HUES48 (cell line): Measurements from ENCODE around the gene FHIT.

Experiments used
- H3K27ac ChIP-seq: one replicate; pipeline ENCODE4 v1.7.0; 2013; ENCODE audit warnings: low read depth, low read length, inconsistent platforms
- H3K27me3 ChIP-seq: 2 replicates; pipeline ENCODE4 v1.6.1; 2013; ENCODE audit warnings: mild to moderate bottlenecking, low read length; ENCODE audit not compliant: control insufficient read depth, insufficient read depth
- H3K36me3 ChIP-seq: 2 replicates; pipeline ENCODE4 v1.6.1; 2013; ENCODE audit warnings: low read length; ENCODE audit not compliant: control insufficient read depth, insufficient read depth
- H3K4me1 ChIP-seq: 2 replicates; pipeline ENCODE4 v1.6.1; 2013; ENCODE audit warnings: mild to moderate bottlenecking, low read length; ENCODE audit not compliant: control insufficient read depth, insufficient read depth
- H3K4me3 ChIP-seq: 2 replicates; pipeline ENCODE4 v1.5.1; 2013; ENCODE audit warnings: mild to moderate bottlenecking, low read depth, low read length
- H3K9ac ChIP-seq: 2 replicates; pipeline ENCODE4 v1.6.1; 2013; ENCODE audit warnings: mild to moderate bottlenecking, low read depth, low read length, moderate library complexity
- H3K9me3 ChIP-seq: 2 replicates; pipeline ENCODE4 v1.6.1; 2013; ENCODE audit warnings: low read length; ENCODE audit not compliant: control insufficient read depth, insufficient read depth

FHIT gene

DNA sequence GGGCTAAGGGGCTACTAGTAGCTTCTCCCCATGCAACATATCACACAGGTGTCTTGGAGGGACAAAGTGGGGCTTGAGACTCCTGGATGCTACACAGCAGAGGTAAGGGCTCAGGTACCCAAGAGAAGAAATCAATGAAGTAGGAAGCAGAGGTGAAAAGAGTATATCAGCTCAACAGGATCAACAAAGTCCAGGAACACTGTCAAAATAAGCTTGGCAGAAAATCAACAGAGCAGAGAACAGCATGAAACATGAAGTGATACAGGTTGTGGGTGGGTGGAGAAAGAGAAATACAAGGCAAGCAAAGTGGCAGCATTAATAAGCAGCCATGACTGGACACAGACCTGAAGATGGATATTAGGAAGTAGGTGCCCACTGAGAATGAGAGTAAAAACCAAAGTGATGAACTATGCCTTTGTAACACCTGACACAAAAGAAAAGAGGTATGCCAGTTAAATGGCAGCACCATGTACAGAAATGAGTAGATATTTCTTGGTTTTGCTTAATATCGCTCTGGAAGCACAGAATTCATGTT is 637.4 kb downstream of the FHIT start:
- Histone ChIP-seq H3K36me3 (no peaks in the 10 kb centered on the region), H3K4me3 (no peak overlapping the region), H3K9ac (no peak overlapping the region), H3K9me3 (0 out of 2 replicates have a peak, but pooled peaks cover 3% of the 10 kb centered on the region), H3K27ac (no peak overlapping the region), H3K4me1 (peaks cover 14% of the 10 kb centered on the region), H3K27me3 (no peaks in the 10 kb centered on the region)

DNA sequence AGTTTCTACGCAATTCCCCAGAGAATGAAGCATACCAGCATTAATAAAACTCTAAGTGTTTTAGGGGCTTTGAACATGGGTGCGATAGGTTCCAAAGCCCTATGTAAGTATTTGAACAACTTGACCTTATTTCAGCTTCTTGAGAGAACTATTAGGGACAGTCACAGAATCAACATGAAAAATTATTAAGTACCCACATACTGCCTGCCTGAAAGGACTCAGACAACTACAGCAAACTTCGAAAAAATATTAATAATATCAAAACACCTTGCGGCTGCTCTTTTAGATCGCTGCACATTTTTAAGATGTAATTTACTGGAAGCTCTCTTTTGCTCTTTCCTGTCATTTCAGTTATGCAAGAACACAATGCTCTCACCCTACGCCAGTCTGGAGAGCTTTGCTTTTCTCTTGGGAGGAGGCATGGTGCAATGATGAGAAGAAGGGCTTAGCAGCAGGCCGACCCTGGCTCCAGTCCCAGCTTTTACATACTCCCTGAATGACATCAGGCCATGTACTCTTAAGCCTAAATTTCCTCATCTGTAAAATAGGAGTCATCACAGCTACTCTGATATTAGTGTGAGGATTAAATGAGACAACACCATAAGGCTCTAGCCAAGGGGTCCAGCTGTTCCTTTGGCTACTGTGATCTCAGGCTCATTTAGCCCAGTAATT is 640.7 kb downstream of the FHIT start:
- Histone ChIP-seq H3K4me1 (peaks cover 14% of the 10 kb centered on the region), H3K4me3 (no peak overlapping the region), H3K27ac (no peak overlapping the region), H3K27me3 (no peaks in the 10 kb centered on the region), H3K9ac (no peak overlapping the region), H3K36me3 (no peaks in the 10 kb centered on the region), H3K9me3 (0 out of 2 replicates have a peak, but pooled peaks cover 3% of the 10 kb centered on the region)

DNA sequence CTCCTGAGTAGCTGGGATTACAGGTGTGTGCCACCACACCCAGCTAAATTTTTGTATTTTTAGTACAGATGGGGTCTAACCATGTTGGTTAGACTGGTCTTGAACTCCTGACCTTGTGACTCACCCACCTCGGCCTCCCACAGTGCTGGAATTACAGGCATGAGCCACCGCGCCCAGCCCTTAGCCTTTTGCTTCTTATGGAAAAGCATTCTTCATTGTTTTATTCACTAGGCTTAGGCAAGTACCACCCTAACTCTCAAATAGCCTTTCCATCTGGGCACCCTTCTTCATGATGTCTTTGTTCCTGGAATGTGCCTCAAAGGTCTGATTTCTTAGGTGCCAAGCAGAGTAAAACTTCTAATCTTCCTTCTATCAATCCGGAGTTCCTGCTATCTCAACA is 641.8 kb downstream of the FHIT start:
- H3K4me1 ChIP-seq = peaks cover 14% of the 10 kb centered on the region
- H3K27ac ChIP-seq = no peak overlapping the region
- no peak overlapping the region for H3K9ac ChIP-seq
- H3K36me3 ChIP-seq = no peaks in the 10 kb centered on the region
- H3K4me3 ChIP-seq = no peak overlapping the region
- 0 out of 2 replicates have a peak, but pooled peaks cover 3% of the 10 kb centered on the region for H3K9me3 ChIP-seq
- H3K27me3 ChIP-seq = no peaks in the 10 kb centered on the region

DNA sequence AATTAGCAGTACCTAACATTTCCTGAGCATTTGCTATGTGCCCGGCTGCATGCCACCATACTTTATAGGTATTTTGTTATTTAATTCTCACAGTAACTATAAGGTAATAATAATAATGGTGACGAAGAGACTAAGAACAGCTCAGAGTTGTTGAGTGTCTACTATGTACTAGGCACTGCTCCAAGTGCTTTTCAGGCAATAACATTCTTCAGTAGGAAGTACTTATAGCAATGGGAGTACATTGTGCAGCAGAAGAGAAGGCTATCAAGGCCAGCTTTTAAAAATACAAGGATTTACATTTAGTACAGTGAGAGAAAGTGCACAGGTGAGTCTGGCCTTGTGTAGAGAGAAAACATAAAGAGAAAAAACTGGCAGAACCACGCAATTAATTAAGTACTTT is 647.4 kb downstream of the FHIT start:
- Histone ChIP-seq H3K9me3 (no peaks in the 10 kb centered on the region), H3K27ac (no peak overlapping the region), H3K4me1 (peaks cover 15% of the 10 kb centered on the region), H3K27me3 (no peaks in the 10 kb centered on the region), H3K4me3 (no peak overlapping the region), H3K9ac (no peak overlapping the region), H3K36me3 (no peaks in the 10 kb centered on the region)

DNA sequence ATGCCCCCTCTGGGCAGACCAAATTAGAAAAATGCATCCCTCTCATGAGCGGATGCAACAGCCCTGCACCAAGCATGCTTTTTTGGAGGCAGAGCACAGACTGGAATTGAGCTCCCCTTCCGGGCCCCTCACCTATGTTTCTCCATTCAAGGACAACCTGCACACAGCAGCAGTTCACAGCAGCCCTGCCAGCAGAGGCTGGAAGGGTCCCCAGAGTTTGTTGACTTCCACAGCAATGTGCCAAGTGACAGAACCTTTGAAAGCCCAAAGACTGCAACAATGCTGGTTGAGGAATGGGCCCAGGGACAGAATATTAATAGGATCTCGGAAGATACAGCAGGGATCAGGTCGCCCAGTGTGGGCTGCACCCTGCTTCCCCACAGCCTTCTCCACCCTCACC is 650.4 kb downstream of the FHIT start:
- Histone ChIP-seq H3K9me3 (no peaks in the 10 kb centered on the region), H3K4me1 (peaks cover 15% of the 10 kb centered on the region), H3K27me3 (no peaks in the 10 kb centered on the region), H3K27ac (no peak overlapping the region), H3K36me3 (no peaks in the 10 kb centered on the region), H3K9ac (no peak overlapping the region), H3K4me3 (no peak overlapping the region)

DNA sequence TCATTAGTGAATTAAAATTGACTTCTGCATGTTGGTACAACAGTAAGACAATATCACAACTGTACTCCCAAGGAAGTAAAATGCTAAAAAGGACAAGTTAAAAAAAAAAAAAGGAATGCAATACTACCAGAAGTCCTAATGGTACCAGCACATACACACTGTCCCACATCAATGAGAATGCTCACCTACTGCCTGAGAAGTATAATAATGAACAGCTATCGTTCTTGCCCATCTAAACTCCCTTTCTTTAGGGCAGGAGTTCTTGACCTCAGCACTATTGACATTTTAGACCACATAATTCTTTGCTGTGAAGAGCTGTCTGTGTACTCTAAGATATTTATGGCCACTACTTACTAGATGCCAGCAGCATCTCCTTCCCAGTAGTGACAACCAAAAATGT is 651.7 kb downstream of the FHIT start:
- Histone ChIP-seq H3K4me3 (no peak overlapping the region), H3K9me3 (no peaks in the 10 kb centered on the region), H3K27me3 (no peaks in the 10 kb centered on the region), H3K27ac (no peak overlapping the region), H3K36me3 (no peaks in the 10 kb centered on the region), H3K4me1 (peaks cover 15% of the 10 kb centered on the region), H3K9ac (no peak overlapping the region)

DNA sequence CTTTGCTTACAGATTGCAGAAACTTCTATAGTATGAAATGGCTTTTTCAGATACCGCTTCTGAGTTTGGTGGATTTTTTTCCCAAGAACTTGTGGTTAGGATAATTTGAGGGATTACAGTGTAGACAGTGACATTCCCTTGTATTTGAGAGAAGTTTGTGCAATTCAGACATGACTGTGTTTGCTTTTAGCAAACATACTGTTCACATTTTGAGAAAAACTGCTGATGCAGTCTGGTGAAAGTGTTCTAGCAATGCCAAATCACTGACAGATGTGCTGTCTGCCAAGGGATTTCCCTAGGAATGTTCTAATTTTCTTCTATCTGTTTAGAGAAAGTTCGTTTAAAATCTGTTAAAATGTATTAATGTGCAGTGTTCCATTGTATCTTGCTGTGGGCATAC is 652.6 kb downstream of the FHIT start:
- Histone ChIP-seq H3K27me3 (no peaks in the 10 kb centered on the region), H3K27ac (no peak overlapping the region), H3K9me3 (no peaks in the 10 kb centered on the region), H3K36me3 (no peaks in the 10 kb centered on the region), H3K9ac (no peak overlapping the region), H3K4me3 (no peak overlapping the region), H3K4me1 (peaks cover 15% of the 10 kb centered on the region)

DNA sequence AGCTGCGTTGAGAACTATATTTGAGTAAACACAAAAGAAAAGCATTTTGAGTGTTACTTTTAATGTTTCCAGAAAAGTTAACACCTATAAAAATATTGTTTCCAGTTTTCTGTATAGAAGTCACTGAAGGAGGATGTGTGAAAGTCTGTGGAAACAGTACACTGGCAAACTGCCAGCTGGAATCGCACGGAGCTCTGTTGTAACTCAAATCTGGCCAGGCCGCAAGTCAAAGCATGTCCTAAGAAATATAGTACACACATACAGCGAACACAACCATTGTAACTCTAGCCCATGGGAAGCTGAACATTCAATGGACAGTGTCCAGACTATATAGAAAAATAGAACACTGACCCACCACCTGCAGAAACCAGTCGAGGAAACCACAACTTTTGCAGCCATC is 657.2 kb downstream of the FHIT start:
- Histone ChIP-seq H3K27me3 (no peaks in the 10 kb centered on the region), H3K27ac (no peak overlapping the region), H3K9me3 (no peaks in the 10 kb centered on the region), H3K4me3 (no peak overlapping the region), H3K36me3 (no peaks in the 10 kb centered on the region), H3K4me1 (no peaks in the 10 kb centered on the region), H3K9ac (no peak overlapping the region)

DNA sequence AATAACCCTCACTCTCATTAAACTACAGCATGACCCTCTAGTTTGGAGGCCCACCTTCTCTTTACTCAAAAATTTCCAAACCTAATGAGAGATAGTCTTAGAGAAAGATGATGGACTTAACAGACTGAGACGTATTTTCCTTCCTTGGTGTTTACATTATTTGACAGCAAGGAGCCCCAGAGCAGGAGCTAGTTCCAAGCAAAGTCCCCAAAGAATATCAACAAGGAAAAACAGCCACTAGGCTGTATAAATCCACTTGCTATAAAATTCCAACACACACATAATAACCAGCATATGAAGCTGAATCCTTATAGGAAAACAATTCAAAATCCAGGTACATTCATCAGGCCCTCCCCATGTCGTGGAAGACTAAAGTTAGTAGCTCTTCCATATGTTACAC is 660.0 kb downstream of the FHIT start:
- Histone ChIP-seq H3K9ac (no peak overlapping the region), H3K9me3 (no peaks in the 10 kb centered on the region), H3K27ac (no peak overlapping the region), H3K4me1 (peaks cover 7% of the 10 kb centered on the region; the same call in 1 of the 2 replicates), H3K27me3 (no peaks in the 10 kb centered on the region), H3K36me3 (no peaks in the 10 kb centered on the region), H3K4me3 (no peak overlapping the region)

DNA sequence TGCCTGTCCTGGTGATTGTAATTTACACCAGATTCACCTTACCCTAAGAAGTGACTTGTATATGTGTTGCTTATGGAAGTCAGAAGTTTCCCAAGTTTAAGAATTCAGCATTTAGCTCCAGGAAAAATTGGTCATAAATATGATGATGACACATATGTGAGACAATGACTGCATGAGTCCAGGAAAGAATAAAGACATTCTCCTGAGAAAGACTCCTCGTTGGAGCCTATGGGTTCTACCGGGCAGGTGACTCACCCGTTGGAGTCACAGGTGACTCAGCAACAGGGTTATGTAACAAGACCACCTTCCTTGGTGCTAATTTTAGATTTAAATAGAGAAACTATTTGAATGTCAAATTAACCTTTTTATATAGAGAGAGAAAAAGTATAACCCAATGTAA is 662.4 kb downstream of the FHIT start:
- no peaks in the 10 kb centered on the region for H3K27me3 ChIP-seq
- no peaks in the 10 kb centered on the region for H3K9me3 ChIP-seq
- no peak overlapping the region for H3K9ac ChIP-seq
- H3K4me1 ChIP-seq = peaks cover 7% of the 10 kb centered on the region; the same call in 1 of the 2 replicates
- no peak overlapping the region for H3K27ac ChIP-seq
- H3K36me3 ChIP-seq = no peaks in the 10 kb centered on the region
- no peak overlapping the region for H3K4me3 ChIP-seq

DNA sequence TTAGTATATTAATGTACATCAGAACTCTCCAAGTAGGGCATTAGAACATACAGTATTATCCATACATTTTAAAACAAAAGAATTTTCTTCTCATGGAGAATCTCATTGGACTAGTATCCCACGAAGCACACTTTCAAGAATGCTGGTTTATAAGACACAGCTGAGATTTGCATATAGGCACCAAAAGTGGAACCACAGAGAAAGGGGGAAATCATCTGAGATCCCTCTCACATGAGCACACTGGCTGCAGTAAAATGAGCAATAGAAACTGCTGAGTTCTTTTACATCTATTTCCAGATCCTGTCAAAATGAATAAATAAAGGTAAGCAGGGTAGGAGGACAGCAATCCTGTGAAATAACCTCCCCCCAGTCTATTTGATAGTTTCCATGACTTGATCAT is 665.3 kb downstream of the FHIT start:
- no peaks in the 10 kb centered on the region for H3K9me3 ChIP-seq
- H3K27ac ChIP-seq = no peak overlapping the region
- no peak overlapping the region for H3K9ac ChIP-seq
- H3K4me3 ChIP-seq = no peak overlapping the region
- no peaks in the 10 kb centered on the region for H3K36me3 ChIP-seq
- H3K27me3 ChIP-seq = no peaks in the 10 kb centered on the region
- peaks cover 24% of the 10 kb centered on the region for H3K4me1 ChIP-seq
